GM18517 (cell line): ENCODE results near the gene GRIK3.

Experiments
- ATAC-seq: cut with Tn5 transposase; IDR thresholded peaks from one replicate; pipeline ENCODE4 v1.9.1; 2021; ENCODE audit warnings: mild to moderate bottlenecking, moderate library complexity; ENCODE audit not compliant: unreplicated experiment

Gene GRIK3

DNA sequence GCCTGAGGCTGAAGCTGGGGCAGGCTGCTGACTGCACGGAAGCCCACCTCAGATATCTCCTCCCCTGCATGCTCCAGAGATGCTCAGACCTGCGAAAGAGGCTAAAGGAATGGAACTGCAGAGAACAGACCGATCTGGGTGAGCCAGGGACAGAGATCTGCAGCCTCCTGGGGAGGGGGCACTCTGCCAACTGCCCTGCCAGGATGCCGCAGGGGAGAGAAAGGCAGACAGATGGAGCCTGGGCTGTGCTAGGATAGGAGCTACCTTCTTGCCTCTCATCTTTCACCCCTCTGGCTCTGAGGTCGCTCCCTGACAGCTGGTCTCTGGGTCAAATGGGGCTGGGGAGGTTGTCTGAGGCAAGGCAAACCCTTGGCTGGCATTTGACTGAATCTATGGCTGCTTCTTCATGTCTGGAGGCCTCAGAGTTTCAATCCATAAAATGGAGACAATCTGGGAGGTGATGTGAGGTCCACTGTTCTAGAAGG is 238.2 kb downstream of the GRIK3 start:
- no peak for ATAC-seq

DNA sequence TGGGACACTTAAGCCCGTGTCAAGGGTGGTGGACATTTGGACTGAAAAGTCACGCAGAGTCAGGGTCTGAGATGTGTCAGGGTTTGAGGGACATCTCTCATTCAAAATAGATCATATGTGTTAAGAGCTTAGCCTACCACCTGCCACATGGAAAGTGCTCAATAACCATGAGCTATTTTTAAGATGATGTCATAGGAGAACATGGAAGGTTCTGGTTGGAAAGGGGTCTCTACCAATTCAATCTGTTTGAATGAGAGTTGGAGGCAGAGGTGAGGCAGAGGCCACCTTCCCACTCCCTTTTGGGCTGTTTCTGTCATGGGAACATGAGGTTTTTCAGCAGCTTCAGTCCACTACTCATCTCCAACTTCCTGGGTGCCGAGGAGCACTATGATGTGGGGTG is 239.9 kb downstream of the GRIK3 start:
- ATAC-seq = no peak

DNA sequence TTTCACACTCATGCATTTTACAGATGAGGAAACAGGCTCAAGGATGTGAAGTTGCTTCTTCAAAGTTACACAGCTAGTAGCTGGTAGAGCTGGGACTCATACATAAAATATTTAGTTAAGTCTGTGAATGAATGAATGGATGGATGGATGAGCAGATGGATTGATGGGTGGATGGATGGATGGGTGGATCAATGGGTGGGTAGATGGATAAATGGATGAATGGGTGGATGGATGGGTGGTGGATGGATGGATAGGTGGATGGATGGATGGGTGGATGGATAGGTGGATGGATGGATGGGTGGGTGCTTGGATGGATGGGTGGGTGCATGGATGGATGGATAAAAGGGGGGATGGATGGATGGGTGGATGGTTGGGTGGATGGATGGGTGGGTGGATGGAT is 240.9 kb downstream of the GRIK3 start:
- ATAC-seq = no peak

DNA sequence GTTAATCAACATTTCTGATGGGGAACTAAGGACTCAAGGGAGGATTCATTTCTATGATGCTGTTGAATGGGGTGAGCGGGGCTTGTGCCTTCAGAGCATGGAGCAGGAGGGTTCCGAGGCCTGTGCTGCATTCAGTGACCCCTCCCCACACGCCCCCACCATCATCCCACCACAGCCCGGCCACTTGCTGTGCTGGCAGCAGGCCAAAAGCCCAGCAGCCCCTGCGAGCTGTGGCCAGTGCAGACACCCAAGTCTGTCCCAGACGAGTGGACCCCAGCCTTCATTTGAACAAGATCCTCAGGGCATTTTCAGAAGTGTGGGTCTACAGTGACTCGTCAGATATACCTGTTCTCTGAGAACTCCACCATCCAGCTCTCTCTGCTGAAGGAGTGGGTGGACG is 242.0 kb downstream of the GRIK3 start:
- no peak for ATAC-seq

DNA sequence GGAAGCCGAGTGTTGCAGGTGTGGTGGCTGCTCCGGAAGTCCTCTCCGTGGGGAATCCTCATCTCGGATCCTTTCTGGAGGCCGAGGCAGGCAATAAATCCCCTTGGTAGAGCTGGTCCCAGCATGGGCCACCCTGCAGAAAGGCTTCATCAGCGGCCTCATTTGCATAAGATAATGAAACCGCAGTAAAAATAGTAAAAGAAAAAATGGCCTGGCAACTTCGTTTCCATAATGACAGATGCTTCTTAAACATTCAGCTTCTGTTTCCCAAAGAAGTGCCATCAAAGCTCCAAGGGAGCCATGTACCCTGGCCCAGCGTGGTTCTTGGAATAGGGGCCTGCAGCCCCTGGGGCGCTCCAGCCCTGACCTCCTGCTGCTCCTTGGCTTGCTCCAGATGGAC is 244.1 kb downstream of the GRIK3 start:
- ATAC-seq = no peak

DNA sequence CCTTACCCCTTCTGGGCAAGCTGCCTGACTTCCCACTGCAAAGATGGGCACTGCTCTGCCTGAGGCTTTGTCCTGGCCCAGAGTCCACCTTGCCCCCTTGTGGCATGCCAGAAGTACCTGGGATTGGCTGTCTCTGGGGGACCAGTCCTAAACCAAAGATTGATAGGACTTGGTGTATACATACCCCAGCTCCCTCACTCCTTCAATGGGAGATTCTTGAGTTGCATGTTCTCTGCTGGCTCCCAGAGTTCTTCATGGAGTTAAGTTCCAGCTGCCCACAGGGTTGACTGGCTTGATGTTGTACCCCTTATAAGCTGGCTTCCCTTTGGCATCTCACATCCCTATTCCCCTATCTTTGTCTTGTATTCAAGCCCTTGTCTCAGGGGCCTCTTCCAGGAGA is 244.8 kb downstream of the GRIK3 start:
- no peak for ATAC-seq

DNA sequence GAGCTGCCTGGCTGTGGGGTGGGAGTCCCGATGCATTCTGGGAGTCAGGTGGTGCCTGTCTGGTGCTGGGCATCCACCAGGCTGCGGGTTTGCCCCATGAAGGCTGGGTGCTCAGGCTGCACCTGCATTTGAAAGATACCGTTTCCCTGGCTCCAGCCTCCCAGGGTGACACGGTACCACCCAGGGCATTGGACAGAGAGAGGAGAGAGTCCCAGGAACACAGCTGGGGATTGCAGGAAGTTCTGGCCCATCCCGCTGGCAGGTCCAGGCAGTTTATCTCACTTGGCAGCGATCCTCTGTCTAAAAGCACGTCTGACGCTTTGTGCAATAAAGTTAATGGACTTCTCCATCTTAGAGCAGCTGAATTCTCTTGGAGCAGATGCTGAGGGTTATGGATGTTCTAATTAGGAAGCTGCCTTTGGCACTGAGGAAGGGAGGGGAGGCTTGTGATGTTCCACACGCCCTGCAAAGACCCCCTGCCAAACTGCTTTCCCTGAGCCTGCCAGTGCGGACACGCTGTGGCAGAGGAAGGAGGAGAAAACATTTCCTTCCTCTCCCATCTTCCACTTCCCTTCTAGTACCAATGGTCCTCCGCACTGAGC is 246.9 kb downstream of the GRIK3 start:
- no peak for ATAC-seq

DNA sequence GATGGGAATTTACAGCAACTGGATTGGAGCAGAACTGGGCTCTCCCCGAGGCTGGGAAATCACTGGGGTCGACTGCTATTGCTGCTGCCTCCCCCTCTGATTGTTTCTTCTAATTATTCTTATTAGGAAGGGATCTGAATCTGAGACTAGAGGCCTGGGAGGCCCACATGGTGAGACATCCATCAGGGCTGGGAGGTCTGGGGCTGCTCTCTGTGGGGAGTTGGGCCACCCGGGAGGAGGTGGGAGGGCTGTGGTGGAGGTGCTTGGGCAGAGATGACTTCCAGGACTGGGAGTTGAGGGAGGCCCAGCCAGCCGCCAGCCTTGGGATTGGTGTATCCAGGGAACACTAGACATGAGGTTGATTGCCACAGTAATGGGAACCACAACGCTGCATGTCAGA is 247.9 kb downstream of the GRIK3 start:
- no peak for ATAC-seq

DNA sequence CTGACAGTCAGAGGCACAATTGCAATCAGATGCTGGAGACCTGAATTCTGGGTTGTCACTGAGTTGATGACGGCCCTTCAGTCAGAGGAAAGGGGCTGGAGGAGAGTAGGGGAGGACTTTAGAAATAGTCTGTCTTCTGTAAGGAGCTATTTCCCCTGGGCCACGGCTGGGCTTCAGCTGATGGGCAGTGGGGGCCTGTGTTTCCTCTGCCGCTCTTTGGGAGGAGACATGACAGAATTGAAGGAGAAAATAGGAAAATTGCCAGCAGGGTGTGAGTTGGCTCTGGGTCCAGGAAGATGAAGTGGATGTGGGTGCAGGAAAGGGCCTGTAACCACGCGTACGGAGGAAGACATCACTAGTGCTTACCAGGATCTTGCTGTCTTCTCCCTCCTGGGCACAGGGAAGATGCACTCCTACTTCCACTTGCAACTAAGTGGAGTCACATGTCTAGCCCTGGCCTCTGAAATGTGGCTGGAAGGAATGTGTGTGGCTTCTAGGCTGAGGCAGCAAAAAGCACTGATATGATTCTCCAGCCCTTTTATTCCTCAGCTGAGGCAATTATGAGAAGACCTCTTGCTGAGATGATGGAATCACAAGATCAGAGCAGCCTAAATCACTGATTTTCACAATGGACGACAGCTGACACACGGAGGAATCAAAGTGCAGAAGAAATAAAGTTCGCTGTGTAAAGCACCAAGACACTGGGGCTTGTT is 250.0 kb downstream of the GRIK3 start:
- no peak for ATAC-seq

DNA sequence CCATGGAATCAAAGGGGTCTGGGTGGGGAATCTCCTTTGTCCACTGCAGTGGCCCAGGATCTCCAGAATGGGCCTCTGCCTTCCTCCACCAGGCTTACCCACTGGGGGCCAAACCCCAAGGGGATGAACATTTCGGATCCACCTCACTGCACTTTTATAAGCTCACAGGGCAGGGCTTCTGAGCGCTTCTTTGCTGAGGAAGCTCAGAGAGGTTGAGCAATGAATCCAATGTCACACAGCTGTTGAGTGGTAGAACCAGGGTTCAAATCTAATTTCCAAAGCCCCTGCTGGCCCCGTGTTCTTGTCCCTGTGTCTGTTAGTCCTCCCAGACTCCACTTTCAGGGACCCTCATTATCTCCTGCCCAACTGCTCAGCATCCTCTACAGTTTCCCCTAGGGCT is 250.8 kb downstream of the GRIK3 start:
- ATAC-seq = no peak

DNA sequence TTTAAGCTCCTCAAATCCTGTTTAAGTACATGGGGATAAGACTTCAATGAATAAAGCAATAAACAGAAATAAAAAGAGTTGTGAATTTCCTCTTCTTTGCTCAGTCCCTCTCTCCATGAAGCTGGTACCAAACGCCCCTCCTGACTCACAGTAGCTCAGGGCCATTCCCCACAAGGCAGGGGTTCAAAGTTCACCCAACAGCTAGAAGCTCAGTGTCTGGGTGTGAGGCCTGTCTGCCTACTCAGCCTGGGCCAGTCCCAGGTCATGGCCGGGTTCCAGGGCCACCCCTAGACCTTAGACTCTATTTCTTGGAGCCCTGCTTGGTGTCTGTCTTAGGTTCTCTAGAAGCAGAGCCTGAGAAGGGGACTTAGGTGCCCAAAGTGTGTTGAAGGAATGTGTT is 251.5 kb downstream of the GRIK3 start:
- no peak for ATAC-seq

DNA sequence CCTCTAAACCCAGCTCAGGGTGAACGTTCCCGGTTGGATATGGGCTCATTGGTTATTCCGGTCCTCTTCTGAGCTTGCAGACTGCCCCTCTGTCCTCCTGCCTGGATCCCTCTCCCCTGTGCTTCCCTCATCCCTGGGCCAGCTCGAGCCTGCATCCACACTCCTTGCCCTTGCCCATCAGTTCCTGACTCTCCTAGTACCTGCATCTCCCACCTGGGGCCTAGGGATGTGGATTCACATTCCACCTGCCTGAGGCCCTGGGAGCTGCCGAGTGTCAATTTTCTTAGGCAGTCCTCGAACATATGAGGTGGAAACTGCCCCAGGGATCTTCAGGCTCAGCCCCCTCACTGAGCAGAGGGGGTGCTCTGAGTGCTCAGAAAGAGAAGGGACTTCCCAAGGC is 252.2 kb downstream of the GRIK3 start:
- ATAC-seq = no peak

DNA sequence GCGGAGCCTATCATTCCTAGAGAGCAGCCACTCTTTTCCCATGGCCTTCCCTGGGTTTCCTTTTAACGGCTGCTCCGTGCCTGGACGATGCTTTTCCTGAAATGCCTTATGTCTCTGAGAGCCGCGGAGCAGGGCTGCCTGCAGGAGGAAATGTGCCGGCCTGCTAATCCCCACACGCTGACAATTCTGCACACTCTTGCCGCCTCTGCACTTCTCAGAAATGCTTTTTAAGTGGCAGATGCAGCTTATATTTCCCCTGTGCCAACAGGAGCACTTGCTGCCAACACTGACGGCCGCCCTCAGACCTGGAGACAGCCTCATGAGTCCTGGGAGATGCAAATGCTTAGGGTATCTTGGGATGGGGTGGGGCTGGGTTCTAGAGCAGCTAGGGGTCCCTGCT is 253.2 kb downstream of the GRIK3 start:
- no peak for ATAC-seq

DNA sequence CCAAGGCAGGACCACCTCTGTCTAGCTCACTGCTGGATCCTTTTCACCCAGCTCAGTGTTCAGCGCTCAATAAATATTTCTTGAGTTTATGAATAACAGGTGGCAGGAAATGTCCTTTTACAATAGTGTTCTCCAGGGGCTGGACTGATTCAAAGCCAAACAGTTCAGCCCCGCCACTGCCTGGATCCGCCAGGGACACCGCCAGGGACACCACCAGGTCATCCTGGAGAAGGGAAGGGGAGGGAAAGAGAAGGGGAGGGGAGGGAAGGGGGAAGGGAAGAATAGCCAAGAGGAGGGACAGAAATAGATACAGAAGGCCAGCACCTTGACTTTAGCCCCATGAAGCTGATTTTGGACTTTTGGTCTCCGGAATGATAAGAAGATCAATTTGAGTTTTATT is 255.6 kb downstream of the GRIK3 start:
- ATAC-seq = no peak

DNA sequence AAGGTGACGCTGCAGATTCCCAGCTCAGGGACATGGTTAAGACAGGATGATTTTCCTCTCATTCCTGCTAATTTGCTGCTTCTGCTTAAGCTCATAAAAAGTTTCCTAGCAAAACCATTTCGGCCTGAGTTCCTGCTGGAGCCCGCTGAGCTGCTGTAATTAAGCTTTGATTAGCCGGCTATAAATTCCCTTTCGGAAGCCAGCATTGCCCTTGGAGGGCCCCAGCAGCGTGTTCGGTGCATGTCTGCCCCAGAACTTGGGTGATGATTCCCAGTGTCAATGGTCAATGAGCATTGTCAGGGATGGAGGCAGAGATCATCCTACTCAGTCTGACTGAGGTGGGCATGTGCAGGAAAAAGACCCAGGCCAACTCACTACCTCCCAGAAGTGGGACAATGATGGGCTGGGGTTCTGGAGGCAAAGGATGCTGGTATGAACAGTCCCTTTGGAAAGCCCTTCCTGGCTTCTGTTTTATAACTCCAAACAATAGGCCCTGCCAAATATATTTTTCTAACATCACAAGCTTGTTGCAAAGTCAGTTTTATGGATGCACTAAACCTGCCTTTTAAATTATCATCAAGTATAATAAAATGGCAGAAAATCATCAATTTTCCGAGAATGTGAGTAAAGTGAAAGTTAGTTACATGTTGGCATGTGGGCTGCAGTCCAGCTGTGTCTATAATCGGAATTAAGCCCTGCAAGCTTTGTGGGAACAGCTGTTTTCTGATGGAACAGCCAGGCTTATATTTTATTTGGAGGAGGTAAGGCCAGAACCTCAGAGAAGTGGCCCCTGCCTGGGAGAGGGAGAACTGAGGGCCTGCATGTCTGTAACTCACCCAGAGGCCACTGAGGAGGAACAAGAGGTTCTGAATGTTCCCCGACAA is 257.1 kb downstream of the GRIK3 start:
- ATAC-seq = no peak

DNA sequence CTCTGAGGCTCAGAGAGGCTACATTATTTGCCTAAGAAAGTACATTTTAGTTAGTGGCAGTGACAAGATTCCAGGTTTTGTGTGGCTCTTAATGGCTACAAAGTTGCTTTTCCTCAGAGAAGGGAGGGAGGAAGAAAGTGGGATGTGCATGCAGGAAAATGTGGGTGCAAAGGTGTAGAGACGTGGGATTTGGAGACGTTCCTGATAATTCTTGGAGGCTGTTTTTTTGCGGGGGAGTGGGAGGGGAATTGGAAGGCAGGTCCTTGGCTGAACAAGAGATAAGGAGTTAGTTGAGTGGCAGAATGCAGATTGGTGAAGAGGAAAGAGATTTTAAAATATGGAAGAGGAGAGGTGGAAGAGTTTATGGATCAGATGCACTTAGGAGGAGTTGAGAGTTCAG is 258.1 kb downstream of the GRIK3 start:
- no peak for ATAC-seq

DNA sequence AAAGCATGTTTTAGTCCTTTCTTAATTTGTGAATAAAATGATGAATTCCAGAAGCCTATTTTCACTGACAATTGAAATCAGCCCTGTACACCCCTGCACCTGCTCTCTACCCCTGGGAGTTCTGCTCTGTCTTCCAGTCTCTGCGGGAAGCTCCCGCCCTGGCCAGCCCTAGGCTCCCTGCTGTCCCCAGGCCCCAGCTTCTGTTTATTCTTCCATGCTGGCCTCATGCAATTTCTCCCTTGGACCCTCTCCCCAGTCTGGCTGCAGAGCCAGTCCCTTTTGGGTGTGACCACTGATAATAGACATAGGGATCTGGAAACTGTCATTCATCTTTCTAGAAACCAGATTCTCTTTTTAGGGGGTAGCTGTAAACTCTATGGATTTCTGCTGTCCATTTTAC is 258.6 kb downstream of the GRIK3 start:
- no peak for ATAC-seq

DNA sequence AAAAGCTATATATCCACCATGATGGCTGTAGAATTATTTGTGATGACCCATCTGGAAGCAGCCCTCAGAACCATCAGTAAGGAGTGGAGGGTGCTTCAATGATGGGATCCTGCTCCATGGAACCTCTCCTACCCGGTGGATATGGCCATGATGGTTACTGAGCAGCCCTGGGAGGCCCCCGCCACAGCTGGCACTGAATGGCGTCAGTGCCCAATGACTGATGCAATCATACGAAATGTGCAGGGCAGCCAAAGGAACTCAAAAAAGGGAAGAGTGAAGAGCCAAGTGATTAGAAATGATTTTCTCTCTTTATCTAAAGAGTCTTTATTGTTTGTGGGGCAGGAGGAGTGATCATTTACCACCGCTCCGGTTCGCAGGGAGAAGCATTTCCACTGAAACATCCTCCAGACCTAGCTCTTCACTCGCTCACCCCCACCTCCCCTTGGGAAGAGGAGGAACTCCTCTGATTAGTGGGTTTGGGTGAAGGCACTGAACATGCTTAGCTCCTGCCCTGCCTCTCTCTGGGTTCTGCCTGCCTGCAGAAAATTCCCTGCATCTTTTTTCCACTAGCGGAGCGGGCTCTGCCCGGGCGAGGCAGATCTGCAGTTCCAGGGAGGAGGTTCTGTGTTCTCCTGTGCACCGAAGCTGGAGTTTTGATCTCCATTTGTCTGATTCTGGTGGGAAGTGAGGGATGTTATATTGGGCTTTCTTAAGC is 260.3 kb downstream of the GRIK3 start:
- ATAC-seq = no peak

DNA sequence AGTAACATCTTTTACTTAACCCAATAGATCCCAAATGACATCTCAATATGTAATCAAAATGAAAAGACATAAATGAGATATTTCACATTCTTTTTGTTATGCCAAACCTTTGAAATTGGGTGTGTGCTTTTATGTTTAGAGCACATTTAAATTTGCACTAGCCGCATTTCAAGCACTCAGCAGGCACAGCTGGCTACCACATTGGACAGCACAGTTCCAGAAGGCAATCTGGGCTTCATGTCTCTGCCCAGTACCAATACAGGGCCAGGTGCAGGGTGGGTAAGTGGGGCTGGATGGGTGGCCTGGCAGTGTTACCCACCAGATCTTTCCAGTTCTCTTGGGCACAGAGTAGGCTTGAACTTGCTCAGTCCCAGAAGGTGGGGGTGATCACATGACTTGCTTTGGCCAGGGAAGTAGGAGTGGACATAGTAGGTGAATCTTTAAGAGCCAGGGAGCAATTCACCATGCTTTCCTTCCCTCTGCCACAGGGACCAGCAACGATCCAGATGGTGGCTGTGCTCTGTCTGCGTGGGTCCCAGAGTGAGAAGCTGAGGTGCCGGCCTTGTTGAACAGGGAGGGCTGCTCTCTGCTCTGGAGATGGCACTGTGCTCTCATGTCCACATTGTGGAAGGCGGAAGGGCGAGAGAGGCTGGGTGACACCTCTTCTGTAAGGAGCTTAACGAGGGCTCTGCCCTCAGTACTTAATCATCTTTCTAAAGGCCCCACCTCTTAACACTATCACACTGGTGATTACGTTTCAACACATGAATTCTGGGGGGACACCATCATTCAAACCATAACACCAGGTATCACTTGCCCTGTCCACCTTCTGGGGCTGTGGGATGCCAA is 261.4 kb downstream of the GRIK3 start:
- no peak for ATAC-seq

DNA sequence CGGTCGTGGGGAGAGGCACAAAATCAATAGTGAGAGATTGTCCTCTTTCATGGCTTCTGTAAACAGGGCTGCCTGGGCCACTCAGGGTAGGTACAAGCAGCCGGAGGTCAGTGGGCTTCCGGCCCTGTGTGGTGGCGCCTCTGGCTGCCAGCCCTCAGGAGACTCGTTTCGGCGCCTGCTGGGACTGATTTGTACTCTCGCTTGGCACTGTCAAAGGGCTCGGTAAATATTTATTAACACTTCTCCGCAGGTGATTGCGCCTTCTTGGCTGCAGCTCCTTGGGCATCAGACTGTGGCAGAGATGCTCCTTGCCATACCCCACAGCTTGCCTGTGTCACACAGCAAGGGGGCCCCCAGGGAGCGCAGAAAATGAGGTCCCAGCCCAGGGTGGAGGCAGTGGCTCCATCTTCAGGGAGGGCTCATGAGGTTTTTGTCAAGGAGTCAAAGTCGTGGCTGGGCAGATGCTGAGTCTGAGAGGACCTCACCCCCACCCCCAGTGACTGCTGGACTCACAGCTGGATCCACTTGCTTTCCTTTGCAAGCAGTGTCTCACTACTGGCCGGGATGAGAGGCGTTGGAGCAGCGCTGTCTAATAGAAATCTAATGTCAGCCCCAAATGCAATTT is 262.5 kb downstream of the GRIK3 start:
- ATAC-seq = no peak
